IPS DF 6.9 (cell line): ENCODE results near the gene TRABD2B.

Experiments
- DNase-seq: peaks from one replicate; pipeline ENCODE4 v3.0.0-alpha.2; 2013; ENCODE audit warnings: low read depth, low spot score
- H3K27ac ChIP-seq: one replicate; pipeline ENCODE4 v1.5.1; 2013; ENCODE audit warnings: low read length, control low read depth
- H3K27me3 ChIP-seq: 2 replicates; pipeline ENCODE4 v1.6.1; 2013; ENCODE audit warnings: mild to moderate bottlenecking, low read length; ENCODE audit not compliant: control insufficient read depth, insufficient read depth
- H3K36me3 ChIP-seq: 2 replicates; pipeline ENCODE4 v1.6.1; 2013; ENCODE audit warnings: low read length; ENCODE audit not compliant: control insufficient read depth, insufficient read depth
- H3K4me1 ChIP-seq: 2 replicates; pipeline ENCODE4 v1.6.1; 2013; ENCODE audit warnings: low read length; ENCODE audit not compliant: control insufficient read depth, insufficient read depth
- H3K4me3 ChIP-seq: 2 replicates; pipeline ENCODE4 v1.5.1; 2013; ENCODE audit warnings: mild to moderate bottlenecking, low read length
- H3K9me3 ChIP-seq: 2 replicates; pipeline ENCODE4 v1.6.1; 2013; ENCODE audit warnings: low read length, inconsistent platforms; ENCODE audit not compliant: control insufficient read depth, insufficient read depth
- WGBS: extraction: QIAGEN DNeasy Blood & Tissue Kit; methylation state at CpG from one replicate; pipeline ENCODE4 v1.1.7; 2013; ENCODE audit warnings: mixed read lengths, missing lambda C conversion rate; ENCODE audit not compliant: insufficient read length, insufficient coverage; 5-methylcytosine and 5-hydroxymethylcytosine counted together

Gene TRABD2B

GRCh38 chr1:48021792-48022191 is 24.6 kb upstream of the TRABD2B start:
- Histone ChIP-seq H3K9me3 (no peaks in the 10 kb centered on the region), H3K36me3 (no peaks in the 10 kb centered on the region), H3K27ac (no peak overlapping the region), H3K4me3 (no peak overlapping the region), H3K4me1 (peaks cover 1% of the 10 kb centered on the region), H3K27me3 (no peaks in the 10 kb centered on the region; the same call in 1 of the 2 replicates)
- DNase-seq: no peak
- no CpG with 5 or more reads among the region's 2 CpGs for WGBS

- H3K9me3 ChIP-seq: no peaks in the 10 kb centered on the region
- peaks cover 1% of the 10 kb centered on the region; the same call in 1 of the 2 replicates for H3K4me1 ChIP-seq
- no peak overlapping the region for H3K27ac ChIP-seq
- DNase-seq: no peak
- H3K36me3 ChIP-seq: no peaks in the 10 kb centered on the region
- no peaks in the 10 kb centered on the region for H3K27me3 ChIP-seq
- no CpG with 5 or more reads among the region's 6 CpGs for WGBS
- no peak overlapping the region for H3K4me3 ChIP-seq
Measured at GRCh38 chr1:48019714-48020315, 22.6 kb upstream of the TRABD2B start.

- Histone ChIP-seq H3K4me1 (no peaks in the 10 kb centered on the region; the same call in 1 of the 2 replicates), H3K27ac (no peak overlapping the region), H3K9me3 (no peaks in the 10 kb centered on the region), H3K4me3 (no peak overlapping the region), H3K27me3 (no peaks in the 10 kb centered on the region), H3K36me3 (no peaks in the 10 kb centered on the region)
- DNase-seq: no peak
- WGBS: no CpG with 5 or more reads among the region's 5 CpGs
Measured at GRCh38 chr1:48018799-48019198, 21.6 kb upstream of the TRABD2B start.

GRCh38 chr1:48017716-48018115 is 20.5 kb upstream of the TRABD2B start:
- no CpG with 5 or more reads among the region's 4 CpGs for WGBS
- DNase-seq: no peak
- no peak overlapping the region for H3K27ac ChIP-seq

GRCh38 chr1:48016515-48016914 is 19.3 kb upstream of the TRABD2B start:
- H3K9me3 ChIP-seq: no peaks in the 10 kb centered on the region
- no peaks in the 10 kb centered on the region for H3K27me3 ChIP-seq
- WGBS: no CpG with 5 or more reads among the region's 7 CpGs
- DNase-seq: no peak
- no peak overlapping the region for H3K4me3 ChIP-seq
- H3K4me1 ChIP-seq: no peaks in the 10 kb centered on the region
- H3K27ac ChIP-seq: no peak overlapping the region
- H3K36me3 ChIP-seq: no peaks in the 10 kb centered on the region

More at GRCh38 chr1:48017716-48018115, 20.5 kb upstream of the TRABD2B start:
- no peaks in the 10 kb centered on the region for H3K9me3 ChIP-seq
- H3K27me3 ChIP-seq: no peaks in the 10 kb centered on the region
- H3K36me3 ChIP-seq: no peaks in the 10 kb centered on the region
- no peak overlapping the region for H3K4me3 ChIP-seq
- H3K4me1 ChIP-seq: no peaks in the 10 kb centered on the region

- Histone ChIP-seq H3K4me1 (no peaks in the 10 kb centered on the region), H3K4me3 (no peak overlapping the region), H3K36me3 (no peaks in the 10 kb centered on the region), H3K9me3 (no peaks in the 10 kb centered on the region), H3K27me3 (no peaks in the 10 kb centered on the region), H3K27ac (no peak overlapping the region)
- no peak for DNase-seq
Measured at GRCh38 chr1:48013270-48013669, 16.1 kb upstream of the TRABD2B start.

- Histone ChIP-seq H3K9me3 (no peaks in the 10 kb centered on the region), H3K27me3 (no peaks in the 10 kb centered on the region), H3K4me1 (peaks cover 5% of the 10 kb centered on the region), H3K27ac (no peak overlapping the region), H3K36me3 (no peaks in the 10 kb centered on the region), H3K4me3 (no peak overlapping the region)
- no peak for DNase-seq
- WGBS: no CpG with 5 or more reads among the region's 2 CpGs
Measured at GRCh38 chr1:48007047-48007446, 9.9 kb upstream of the TRABD2B start.

- Histone ChIP-seq H3K9me3 (no peaks in the 10 kb centered on the region), H3K27me3 (no peaks in the 10 kb centered on the region), H3K4me1 (peaks cover 5% of the 10 kb centered on the region), H3K4me3 (no peak overlapping the region), H3K36me3 (no peaks in the 10 kb centered on the region), H3K27ac (no peak overlapping the region)
- DNase-seq: no peak
- WGBS: no CpG with 5 or more reads among the region's 1 CpG
Measured at GRCh38 chr1:48006264-48006663, 9.1 kb upstream of the TRABD2B start.

- no CpG with 5 or more reads among the region's 8 CpGs for WGBS
- DNase-seq: no peak
- Histone ChIP-seq H3K9me3 (no peaks in the 10 kb centered on the region), H3K27me3 (no peaks in the 10 kb centered on the region), H3K4me1 (peaks cover 5% of the 10 kb centered on the region), H3K4me3 (no peak overlapping the region), H3K36me3 (no peaks in the 10 kb centered on the region), H3K27ac (no peak overlapping the region)
Measured at GRCh38 chr1:48005253-48006117, 8.3 kb upstream of the TRABD2B start.

GRCh38 chr1:48003741-48004531 is 6.8 kb upstream of the TRABD2B start:
- no CpG with 5 or more reads among the region's 6 CpGs for WGBS
- H3K4me3 ChIP-seq: no peak overlapping the region
- no peaks in the 10 kb centered on the region for H3K9me3 ChIP-seq
- no peak for DNase-seq
- peaks cover 5% of the 10 kb centered on the region for H3K4me1 ChIP-seq
- H3K36me3 ChIP-seq: no peaks in the 10 kb centered on the region
- no peak overlapping the region for H3K27ac ChIP-seq
- H3K27me3 ChIP-seq: peaks cover 2% of the 10 kb centered on the region; the same call in 1 of the 2 replicates
